Omental fat pad (tissue), 4 donors: ENCODE results near the gene ZPLD1. TPM values are rescaled to one million over a fixed set of nuclear protein-coding genes. Genes with fewer than 3 reads are reported as not detected.

Experiments
- ATAC-seq: fragments of 150-250 bp; one replicate; pipeline ENCODE4 v1.9.1; 2016; ENCODE audit warnings: mild to moderate bottlenecking, moderate library complexity; ENCODE audit not compliant: low FRiP score
- DNase-seq: peaks from one replicate; pipeline ENCODE4 v3.0.0-alpha.2; 2019; ENCODE audit warnings: low spot score
- total RNA-seq, 4 donors: library from RNA; depleted of rRNA; stranded (reverse); fragments of >200 nt; gene quantifications; one replicate each; pipeline ENCODE4 v1.1.0, GENCODE V29; 2016
- TF ChIP-seq, protein P1 (sequence below), 3 donors: fragments of 450-650 bp; IDR thresholded peaks; one replicate each; pipeline ENCODE4 v1.5.1; 2016 to 2017; ENCODE audit warnings: antibody characterized with exemption in 3 of 3, mild to moderate bottlenecking in 3 of 3, moderate library complexity in 2 of 3

ZPLD1 gene
- total RNA-seq, 4 donors from 2014 or later: not detected

DNA sequence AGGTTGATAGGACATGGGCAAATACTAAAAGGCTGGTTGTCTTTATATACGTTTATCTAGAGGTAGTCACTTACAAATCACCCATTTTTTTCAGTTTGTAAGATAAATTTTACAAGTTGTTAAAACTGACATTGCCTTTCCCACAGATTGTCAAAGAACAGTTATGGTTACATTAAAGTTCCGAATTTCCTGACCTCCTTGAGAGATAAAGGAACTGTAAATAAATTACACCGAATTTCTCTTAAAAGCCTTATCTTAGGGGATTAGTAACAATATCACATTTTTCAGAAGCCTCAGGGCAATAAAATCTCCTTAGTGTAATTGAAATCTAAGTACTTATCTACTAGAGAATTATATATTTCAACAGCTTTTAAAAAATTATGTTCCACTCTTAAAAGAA is 49.5 kb downstream of the ZPLD1 start:
- TF ChIP-seq, protein P1, sequence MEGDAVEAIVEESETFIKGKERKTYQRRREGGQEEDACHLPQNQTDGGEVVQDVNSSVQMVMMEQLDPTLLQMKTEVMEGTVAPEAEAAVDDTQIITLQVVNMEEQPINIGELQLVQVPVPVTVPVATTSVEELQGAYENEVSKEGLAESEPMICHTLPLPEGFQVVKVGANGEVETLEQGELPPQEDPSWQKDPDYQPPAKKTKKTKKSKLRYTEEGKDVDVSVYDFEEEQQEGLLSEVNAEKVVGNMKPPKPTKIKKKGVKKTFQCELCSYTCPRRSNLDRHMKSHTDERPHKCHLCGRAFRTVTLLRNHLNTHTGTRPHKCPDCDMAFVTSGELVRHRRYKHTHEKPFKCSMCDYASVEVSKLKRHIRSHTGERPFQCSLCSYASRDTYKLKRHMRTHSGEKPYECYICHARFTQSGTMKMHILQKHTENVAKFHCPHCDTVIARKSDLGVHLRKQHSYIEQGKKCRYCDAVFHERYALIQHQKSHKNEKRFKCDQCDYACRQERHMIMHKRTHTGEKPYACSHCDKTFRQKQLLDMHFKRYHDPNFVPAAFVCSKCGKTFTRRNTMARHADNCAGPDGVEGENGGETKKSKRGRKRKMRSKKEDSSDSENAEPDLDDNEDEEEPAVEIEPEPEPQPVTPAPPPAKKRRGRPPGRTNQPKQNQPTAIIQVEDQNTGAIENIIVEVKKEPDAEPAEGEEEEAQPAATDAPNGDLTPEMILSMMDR (IDR thresholded peaks at IDR 0.05): no peak
- DNase-seq: no peak
- no peak for ATAC-seq

DNA sequence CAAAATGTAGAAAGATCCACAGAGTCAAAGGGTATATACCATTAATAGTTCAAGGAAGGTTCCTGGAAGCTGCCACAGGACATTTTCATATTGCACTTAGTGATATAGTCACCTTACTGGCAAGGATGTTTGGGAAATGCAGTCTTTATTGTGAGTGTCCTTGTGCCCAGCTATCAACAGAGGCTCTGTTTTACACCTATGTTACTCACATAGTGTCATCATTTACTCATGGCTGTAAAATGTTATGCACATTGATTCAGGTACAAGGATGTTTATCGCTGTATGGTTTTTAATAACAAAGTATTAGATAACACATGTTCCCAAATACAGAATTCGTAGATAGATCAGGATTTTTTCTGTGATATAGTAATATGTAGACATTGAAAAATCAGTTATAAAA is 50.9 kb downstream of the ZPLD1 start:
- TF ChIP-seq, protein P1 (IDR thresholded peaks at IDR 0.05): no peak
- DNase-seq (no peak), ATAC-seq (no peak)

DNA sequence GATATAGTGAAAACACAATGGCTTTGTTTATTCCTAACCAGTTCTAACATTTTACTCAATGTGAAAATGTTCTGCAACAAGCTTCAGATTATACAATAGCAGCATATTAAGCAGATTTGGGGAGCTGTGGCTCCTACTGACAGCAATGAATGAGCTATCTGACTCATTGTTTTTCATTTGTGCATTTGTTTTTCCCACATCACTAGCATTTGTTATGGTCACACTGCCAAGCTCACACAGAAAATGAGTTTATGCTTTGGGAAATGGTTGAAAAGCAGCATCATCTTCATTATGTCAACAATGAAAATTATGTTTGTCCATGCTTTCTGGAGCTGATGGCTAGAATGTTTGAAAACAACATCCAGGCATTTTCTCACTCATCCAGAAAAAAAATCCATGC is 53.5 kb downstream of the ZPLD1 start:
- TF ChIP-seq, protein P1 (IDR thresholded peaks at IDR 0.05): no peak
- DNase-seq (no peak), ATAC-seq (no peak)

DNA sequence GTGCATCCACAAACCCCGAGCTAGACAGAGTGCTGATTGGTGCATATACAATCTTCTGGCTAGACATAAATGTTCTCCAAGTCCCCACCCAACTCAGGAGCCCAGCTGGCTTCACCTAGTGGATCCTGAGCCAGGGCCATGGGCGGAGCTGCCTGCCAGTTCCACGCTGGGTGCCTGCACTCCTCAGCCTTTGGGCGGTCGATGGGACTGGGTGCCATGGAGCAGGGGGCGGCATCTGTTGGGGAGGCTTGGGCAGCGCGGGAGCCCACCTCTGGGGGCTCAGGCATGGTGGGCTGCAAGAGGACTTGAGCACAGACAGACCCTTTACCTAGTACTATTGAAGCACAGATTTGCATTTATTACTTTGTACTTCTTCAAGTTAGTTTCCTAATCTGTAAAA is 57.5 kb downstream of the ZPLD1 start:
- no peak for ATAC-seq
- no peak for DNase-seq
- TF ChIP-seq, protein P1 (IDR thresholded peaks at IDR 0.05): no peak

DNA sequence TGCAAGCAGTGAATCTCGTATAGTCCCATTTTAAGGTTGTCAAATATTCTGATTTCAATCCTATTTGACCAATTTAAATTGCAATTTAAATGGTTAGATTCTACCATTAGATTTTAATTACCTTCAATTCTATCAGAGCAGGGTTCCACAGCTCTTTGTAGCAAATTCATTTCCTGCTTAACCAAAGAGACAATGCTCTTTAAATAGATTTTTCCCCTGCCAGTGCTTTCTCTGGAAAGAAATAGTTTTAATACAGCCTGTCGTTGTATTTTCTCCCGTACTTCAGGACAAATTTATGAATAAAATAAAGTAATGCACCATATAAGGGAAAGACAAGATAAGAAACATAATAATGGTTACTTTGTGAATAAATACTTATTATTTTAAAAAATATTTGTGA is 62.8 kb downstream of the ZPLD1 start:
- TF ChIP-seq, protein P1 (IDR thresholded peaks at IDR 0.05): no peak
- DNase-seq (no peak), ATAC-seq (no peak)

DNA sequence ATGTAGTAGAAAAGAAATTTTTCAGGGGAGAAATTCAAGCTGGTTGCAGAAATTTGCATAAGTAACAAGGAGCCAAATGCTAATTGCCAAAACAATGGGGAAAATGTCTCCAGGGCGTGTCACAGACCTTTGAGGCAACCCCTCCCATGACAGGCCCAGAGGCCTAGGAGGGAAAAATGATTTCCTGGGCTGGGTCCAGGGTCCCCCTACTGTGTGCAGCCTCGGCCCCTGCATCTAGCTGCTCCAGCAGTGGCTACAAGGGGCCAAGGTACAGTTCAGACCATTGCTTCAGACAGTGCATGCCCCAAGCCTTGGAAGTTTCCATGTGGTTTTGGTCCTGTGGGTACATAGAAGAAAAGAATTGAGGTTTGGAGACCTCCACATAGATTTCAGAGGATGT is 70.7 kb downstream of the ZPLD1 start:
- no peak for DNase-seq
- TF ChIP-seq, protein P1 (IDR thresholded peaks at IDR 0.05): no peak
- no peak for ATAC-seq

DNA sequence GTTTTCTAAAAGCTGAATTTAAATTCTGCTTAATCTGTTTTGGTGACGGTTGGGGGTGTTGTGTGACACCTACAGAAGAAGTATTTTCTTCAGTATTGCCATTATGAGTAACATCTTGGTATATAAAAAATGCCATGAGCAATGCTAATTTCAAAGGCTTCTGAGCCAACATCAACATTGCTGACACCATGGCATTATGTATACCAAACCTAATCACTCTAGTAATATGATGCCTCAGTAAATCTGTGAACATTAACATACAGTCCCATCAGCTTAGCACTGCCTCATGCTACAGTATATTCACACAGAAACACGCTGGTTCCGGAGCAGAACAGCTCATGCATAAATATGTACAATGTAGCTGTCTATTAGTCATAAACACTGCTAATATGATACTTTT is 75.8 kb downstream of the ZPLD1 start:
- TF ChIP-seq, protein P1 (IDR thresholded peaks at IDR 0.05): no peak
- ATAC-seq (no peak), DNase-seq (no peak)
